Cerebellar nuclear complex (tissue), 1 donor: ENCODE results near the gene AMY2A.
"Not testable (repeated sequence)": the region's sequence is repeated elsewhere in the genome, so short reads cannot be mapped to it uniquely, and the experiment has no call there.

Experiments used
- DNase-seq, 2 experiments: peaks; one replicate each; lab custom pipeline; 2025; lab: John Stamatoyannopoulos, UW

AMY2A gene

GRCh38 chr1:103616994-103617477 lies at the start of gene AMY2A:
TSS of gene AMY2A (plus strand) at chr1:103617427. CDS start at chr1:103617441, 14 bp downstream.
- DNase-seq, result not testable (repeated sequence)

GRCh38 chr1:103569493-103569892 lies 47.7 kb upstream of the AMY2A start:
- no peak for DNase-seq

GRCh38 chr1:103571289-103571688 lies 45.9 kb upstream of the AMY2A start, which contains the start of gene AMY2B:
TSS of gene AMY2B (plus strand) at chr1:103571589. CDS start at chr1:103571603, 14 bp downstream.
- not testable (repeated sequence) for DNase-seq

- DNase-seq, result no peak
Observed at GRCh38 chr1:103576065-103576464, 41.2 kb upstream of the AMY2A start.

GRCh38 chr1:103576784-103577183 lies 40.4 kb upstream of the AMY2A start:
- not testable (repeated sequence) for DNase-seq

GRCh38 chr1:103582464-103582863 lies 34.8 kb upstream of the AMY2A start:
- no peak for DNase-seq

- no peak for DNase-seq
Observed at GRCh38 chr1:103583887-103584286, 33.3 kb upstream of the AMY2A start.

GRCh38 chr1:103584537-103584936 lies 32.7 kb upstream of the AMY2A start:
- no peak for DNase-seq

GRCh38 chr1:103602740-103603139 lies 14.5 kb upstream of the AMY2A start:
- DNase-seq, result not testable (repeated sequence)

- no peak for DNase-seq
Observed at GRCh38 chr1:103616362-103616761, 865 bp upstream of the AMY2A start.

- not testable (repeated sequence) for DNase-seq
Observed at GRCh38 chr1:103627436-103627835, 10.2 kb downstream of the AMY2A start.

- not testable (repeated sequence) for DNase-seq
Observed at GRCh38 chr1:103641194-103641593, 24.0 kb downstream of the AMY2A start.

- not testable (repeated sequence) for DNase-seq
Observed at GRCh38 chr1:103643908-103644307, 26.7 kb downstream of the AMY2A start.

GRCh38 chr1:103650305-103650704 lies 33.1 kb downstream of the AMY2A start:
- DNase-seq, result not testable (repeated sequence)

GRCh38 chr1:103650889-103651288 lies 33.7 kb downstream of the AMY2A start:
- not testable (repeated sequence) for DNase-seq

GRCh38 chr1:103654133-103654532 lies 36.9 kb downstream of the AMY2A start:
- not testable (repeated sequence) for DNase-seq

GRCh38 chr1:103655460-103655859 lies 38.2 kb downstream of the AMY2A start, which contains the start of gene AMY1A:
TSS of gene AMY1A (plus strand) at chr1:103655760. CDS start at chr1:103656331, 571 bp downstream.
- not testable (repeated sequence) for DNase-seq
